Ovary (tissue), 9 donors: ENCODE results near the gene RGP1. TPM values are rescaled to one million over a fixed set of nuclear protein-coding genes. Genes with fewer than 3 reads are reported as not detected.
A peak's percentile ranks its signal among the peaks of the same experiment; 100 is the strongest.

Experiments
- DNase-seq, 5 donors: peaks; one replicate each; pipeline ENCODE4 v3.0.0-alpha.2; 2019 to 2020
- H3K27ac ChIP-seq, 2 donors: fragments of 200-600 bp; one replicate each; pipeline versions ENCODE4 v1.5.1 to v1.8.0; 2019 to 2022
- H3K27me3 ChIP-seq: fragments of 200-600 bp; one replicate; pipeline ENCODE4 v1.8.0; 2022
- H3K36me3 ChIP-seq: fragments of 200-600 bp; sonication (generic); one replicate; pipeline ENCODE4 v1.5.1; 2019
- H3K4me1 ChIP-seq: one replicate; pipeline ENCODE4 v1.8.1; 2013; ENCODE audit warnings: mild to moderate bottlenecking, moderate library complexity; ENCODE audit not compliant: insufficient read depth
- H3K4me3 ChIP-seq: fragments of 200-600 bp; sonication (generic); one replicate; pipeline ENCODE4 v1.5.1; 2017
- H3K9me3 ChIP-seq, 2 donors: fragments of 200-600 bp in 1 of 2; sonication (generic) in 1 of 2; one replicate each; pipeline versions ENCODE4 v1.5.1 to v1.8.1; 2013 to 2019; ENCODE audit warnings: mild to moderate bottlenecking in 1 of 2, moderate library complexity in 1 of 2
- EP300 ChIP-seq: sonication (generic); formaldehyde crosslinking; IDR thresholded peaks from one replicate; pipeline ENCODE4 v1.6.1; 2017; ENCODE audit warnings: antibody characterized with exemption
- POLR2A ChIP-seq: fragments of 450-650 bp; IDR thresholded peaks from one replicate; pipeline ENCODE4 v1.6.1; 2017; ENCODE audit warnings: antibody characterized with exemption, mild to moderate bottlenecking, moderate library complexity
- WGBS, 3 donors: extraction: QIAGEN DNeasy Blood & Tissue Kit in 1 of 3; methylation state at CpG; one replicate each; pipeline versions ENCODE4 v1.1.5 to v1.1.7; 2013 to 2017; 5-methylcytosine and 5-hydroxymethylcytosine counted together
- intact Hi-C, 4 donors: fragments of 100-400 bp; cut with DNase I; formaldehyde crosslinking; loops; one replicate each; pipeline versions ENCODE4 v1.11.0 to v1.15.1; 2022 to 2023
- polyA plus RNA-seq, 2 donors: library from polyadenylated mRNA; stranded (reverse); fragments of 200-250 nt in 1 of 2; fragments of 350-450 nt in 1 of 2; fragmentation: Illumina TruSeq in 1 of 2; extraction: RNeasy Lipid Tissue Mini Kit (QIAGEN cat#74804) in 1 of 2; gene quantifications; one replicate each; pipeline ENCODE4 v1.2.3, GENCODE V29; 2013 to 2014
- total RNA-seq, 7 donors: library from RNA; depleted of rRNA in 2 of 7; stranded (reverse); fragments of >200 nt in 2 of 7; fragmentation: NEBNext Ultra II Directional in 3 of 7; extraction: Animal tissue kit (Norgen Biotek cat#: 25700) in 3 of 7; gene quantifications; one replicate each; pipeline versions ENCODE4 v1.1.0 to v1.2.4, GENCODE V29; 2016 to 2023
- TF ChIP-seq, protein P1 (sequence below), 3 donors: fragments of 450-650 bp in 2 of 3; fragments of 200-600 bp in 1 of 3; IDR thresholded peaks; one replicate each; pipeline versions ENCODE4 v1.5.1 to v1.8.0; 2016 to 2022; ENCODE audit warnings: antibody characterized with exemption in 3 of 3, mild to moderate bottlenecking in 1 of 3
- donor health status: DM: no; HTN: no; CAD: no; lungs with moderate emphysema.
- donor health status: DM: no; HTN: no; CAD: no.
- donor health status: Bipolar disorder and iron deficiency.
- donor health status: DM: yes; HTN: yes; CAD: no.
- donor health status: DM: no; HTN: no; CAD: no.
- donor health status: DM: yes; HTN: yes; CAD: no.

Gene RGP1
- total and polyA plus RNA-seq, 9 donors, result 9.4 to 32.3 (median 25.0) TPM

DNA sequence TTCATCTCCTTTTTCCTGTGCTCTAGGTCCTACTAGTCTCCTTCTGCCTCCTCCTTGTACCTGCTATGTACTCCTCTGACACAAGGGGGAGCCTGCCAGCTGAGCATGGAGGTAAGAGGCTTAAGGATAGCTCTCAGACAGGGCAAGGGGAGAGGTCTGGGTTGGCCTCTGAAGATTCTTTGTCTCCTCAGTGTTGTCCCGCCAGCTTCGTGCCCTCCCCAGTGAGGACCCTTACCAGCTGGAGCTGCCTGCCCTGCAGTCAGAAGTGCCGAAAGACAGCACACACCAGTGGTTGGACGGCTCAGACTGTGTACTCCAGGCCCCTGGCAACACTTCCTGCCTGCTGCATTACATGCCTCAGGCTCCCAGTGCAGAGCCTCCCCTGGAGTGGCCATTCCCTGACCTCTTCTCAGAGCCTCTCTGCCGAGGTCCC is 12.9 kb upstream of the RGP1 start:
- no peaks in the 10 kb centered on the region for H3K27me3 ChIP-seq
- no peak overlapping the region for H3K27ac ChIP-seq
- TF ChIP-seq POLR2A, result no peak
- TF ChIP-seq EP300, result no peak
- TF ChIP-seq, protein P1, sequence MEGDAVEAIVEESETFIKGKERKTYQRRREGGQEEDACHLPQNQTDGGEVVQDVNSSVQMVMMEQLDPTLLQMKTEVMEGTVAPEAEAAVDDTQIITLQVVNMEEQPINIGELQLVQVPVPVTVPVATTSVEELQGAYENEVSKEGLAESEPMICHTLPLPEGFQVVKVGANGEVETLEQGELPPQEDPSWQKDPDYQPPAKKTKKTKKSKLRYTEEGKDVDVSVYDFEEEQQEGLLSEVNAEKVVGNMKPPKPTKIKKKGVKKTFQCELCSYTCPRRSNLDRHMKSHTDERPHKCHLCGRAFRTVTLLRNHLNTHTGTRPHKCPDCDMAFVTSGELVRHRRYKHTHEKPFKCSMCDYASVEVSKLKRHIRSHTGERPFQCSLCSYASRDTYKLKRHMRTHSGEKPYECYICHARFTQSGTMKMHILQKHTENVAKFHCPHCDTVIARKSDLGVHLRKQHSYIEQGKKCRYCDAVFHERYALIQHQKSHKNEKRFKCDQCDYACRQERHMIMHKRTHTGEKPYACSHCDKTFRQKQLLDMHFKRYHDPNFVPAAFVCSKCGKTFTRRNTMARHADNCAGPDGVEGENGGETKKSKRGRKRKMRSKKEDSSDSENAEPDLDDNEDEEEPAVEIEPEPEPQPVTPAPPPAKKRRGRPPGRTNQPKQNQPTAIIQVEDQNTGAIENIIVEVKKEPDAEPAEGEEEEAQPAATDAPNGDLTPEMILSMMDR (IDR thresholded peaks at IDR 0.05), result peak in 2 of 3 donors; percentile 39 to 50
- H3K4me3 ChIP-seq, result no peak overlapping the region
- peaks cover under 1% of the 10 kb centered on the region for H3K4me1 ChIP-seq
- intact Hi-C loops, result loop anchor here in 1 of 4 donors (5.0 kb wide), 1 partner anchor 76 kb away; the partner anchor contains the start of gene SPAG8
- H3K36me3 ChIP-seq, result no peaks in the 10 kb centered on the region
- peak in 1 of 5 donors; percentile 59 for DNase-seq
- WGBS, 3 donors, result 39 to 56% (median 48%) methylated on average over 5 of the region's 5 CpGs
- H3K9me3 ChIP-seq, result no peaks in the 10 kb centered on the region

DNA sequence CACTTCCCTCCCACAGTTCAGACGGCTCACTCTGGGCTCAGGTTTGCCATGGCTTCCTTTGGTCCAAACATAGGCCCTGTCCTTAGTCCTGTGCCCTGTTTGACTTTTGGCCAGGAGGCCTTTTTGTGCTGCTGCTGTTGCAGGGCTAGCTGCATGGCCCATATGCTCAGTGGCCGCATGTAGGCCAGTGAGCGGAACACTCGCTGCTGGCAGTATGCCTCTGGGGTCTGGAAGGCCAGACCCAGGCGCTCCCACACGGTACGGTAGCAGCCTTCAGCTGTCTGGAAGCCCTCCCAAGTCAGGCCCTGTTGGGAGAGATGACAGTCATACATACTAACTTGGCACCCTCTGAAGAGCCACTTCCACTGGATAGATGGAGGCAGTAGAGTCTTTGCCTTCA is 11.9 kb upstream of the RGP1 start:
- H3K4me3 ChIP-seq, result no peak overlapping the region
- no peaks in the 10 kb centered on the region for H3K36me3 ChIP-seq
- H3K9me3 ChIP-seq, result no peaks in the 10 kb centered on the region
- intact Hi-C loops, result loop anchor here in 1 of 4 donors (5.0 kb wide), 1 partner anchor 75 kb away; the partner anchor contains the start of gene SPAG8
- TF ChIP-seq, protein P1 (IDR thresholded peaks at IDR 0.05), result no peak
- TF ChIP-seq POLR2A, result no peak
- no peak for TF ChIP-seq EP300
- WGBS, 3 donors, result 51 to 61% (median 54%) methylated on average over 7 of the region's 7 CpGs
- H3K4me1 ChIP-seq, result no peaks in the 10 kb centered on the region
- no peak overlapping the region for H3K27ac ChIP-seq
- no peak for DNase-seq
- no peaks in the 10 kb centered on the region for H3K27me3 ChIP-seq

DNA sequence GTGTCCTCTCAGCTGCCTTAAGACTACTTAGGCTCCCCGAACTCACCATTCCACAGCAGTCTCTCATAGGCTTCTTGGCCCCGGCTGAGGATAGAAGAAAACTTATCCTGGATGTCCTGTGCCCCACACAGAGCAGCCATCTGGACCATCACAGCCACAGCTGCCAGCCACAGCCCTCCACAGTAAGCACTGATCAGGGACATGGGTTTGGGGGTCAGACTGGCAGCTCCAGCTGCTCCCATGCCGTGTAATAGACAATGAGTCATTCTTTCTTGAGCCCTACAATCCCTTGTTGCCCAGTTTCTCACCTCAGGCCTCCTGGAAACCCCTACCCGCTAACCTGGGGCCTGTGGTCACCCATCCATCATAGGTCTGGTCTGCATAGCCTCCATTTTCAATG is 10.9 kb upstream of the RGP1 start:
- 69 to 71% (median 70%) methylated on average over 4 of the region's 4 CpGs for WGBS, 3 donors
- TF ChIP-seq, protein P1 (IDR thresholded peaks at IDR 0.05), result no peak
- no peak for TF ChIP-seq EP300
- TF ChIP-seq POLR2A, result no peak
- Histone ChIP-seq H3K27ac (no peak overlapping the region), H3K4me1 (no peaks in the 10 kb centered on the region), H3K4me3 (no peak overlapping the region), H3K36me3 (no peaks in the 10 kb centered on the region), H3K9me3 (no peaks in the 10 kb centered on the region), H3K27me3 (no peaks in the 10 kb centered on the region)
- no peak for DNase-seq
- intact Hi-C loops, result loop anchor here in 1 of 4 donors (5.0 kb wide), 1 partner anchor 74 kb away; the partner anchor contains the start of gene SPAG8

DNA sequence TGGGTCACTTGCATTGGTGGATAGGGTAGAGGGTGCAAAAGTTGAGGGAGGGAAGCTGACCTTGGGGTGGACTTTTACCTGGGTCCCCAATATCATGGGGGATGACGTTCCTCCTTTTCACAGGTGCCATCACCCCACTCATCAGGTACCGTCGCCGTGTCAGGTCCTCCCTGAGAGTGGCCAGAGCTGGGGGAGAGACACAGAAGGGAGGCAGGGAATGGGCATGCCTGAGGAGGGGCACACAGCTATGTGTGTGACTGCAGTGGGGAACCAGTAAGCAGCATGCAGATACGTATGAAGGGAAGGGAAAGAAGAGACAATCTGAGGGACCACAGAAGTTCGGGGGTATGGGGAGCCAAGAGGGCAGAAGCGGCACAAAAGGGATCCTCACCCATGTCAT is 10.2 kb upstream of the RGP1 start:
- DNase-seq, result no peak
- 77 to 89% (median 81%) methylated on average over 7 of the region's 7 CpGs for WGBS, 3 donors
- H3K27ac ChIP-seq, result no peak overlapping the region
- intact Hi-C loops, result loop anchor here in 1 of 4 donors (5.0 kb wide), 1 partner anchor 73 kb away; the partner anchor contains the start of gene SPAG8
- TF ChIP-seq, protein P1 (IDR thresholded peaks at IDR 0.05), result no peak
- TF ChIP-seq EP300, result no peak
- no peak for TF ChIP-seq POLR2A
- no peaks in the 10 kb centered on the region for H3K27me3 ChIP-seq
- H3K4me1 ChIP-seq, result no peaks in the 10 kb centered on the region
- no peaks in the 10 kb centered on the region for H3K9me3 ChIP-seq
- no peaks in the 10 kb centered on the region for H3K36me3 ChIP-seq
- no peak overlapping the region for H3K4me3 ChIP-seq
